GM19468 (cell line): ENCODE measurements around the gene FTO.

Source experiments
- ATAC-seq: cut with Tn5 transposase; IDR thresholded peaks from one replicate; pipeline ENCODE4 v1.9.1; 2021; ENCODE audit warnings: mild to moderate bottlenecking, moderate library complexity, moderate number of reproducible peaks; ENCODE audit not compliant: unreplicated experiment; ENCODE audit errors: extremely low read depth

Gene FTO

GRCh38 chr16:53775821-53776431, 72.0 kb downstream of the FTO start:
- no peak for ATAC-seq

DNA sequence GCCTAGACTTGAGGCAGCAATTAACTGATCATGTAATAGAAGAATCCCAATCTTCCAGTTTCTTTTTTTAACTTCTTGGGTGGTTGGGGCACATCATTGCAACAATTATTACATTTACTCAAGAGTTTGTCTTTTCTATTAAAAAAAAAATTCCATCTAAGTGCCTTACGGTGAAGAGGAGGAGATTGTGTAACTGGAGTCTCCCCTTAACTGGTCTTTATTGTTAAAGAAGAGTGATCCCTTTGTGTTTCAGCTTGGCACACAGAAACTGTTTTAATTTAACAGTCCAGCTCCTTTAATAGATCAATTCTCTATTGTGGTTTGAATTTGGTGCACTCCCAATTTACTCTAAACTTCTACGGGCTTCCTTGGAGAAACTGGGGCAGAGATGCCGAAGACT, 75.2 kb downstream of the FTO start:
- ATAC-seq, result no peak

- ATAC-seq, result no peak
Observed at GRCh38 chr16:53780051-53780450, 76.1 kb downstream of the FTO start.

- ATAC-seq, result no peak
Observed at GRCh38 chr16:53781023-53781605, 77.2 kb downstream of the FTO start.

DNA sequence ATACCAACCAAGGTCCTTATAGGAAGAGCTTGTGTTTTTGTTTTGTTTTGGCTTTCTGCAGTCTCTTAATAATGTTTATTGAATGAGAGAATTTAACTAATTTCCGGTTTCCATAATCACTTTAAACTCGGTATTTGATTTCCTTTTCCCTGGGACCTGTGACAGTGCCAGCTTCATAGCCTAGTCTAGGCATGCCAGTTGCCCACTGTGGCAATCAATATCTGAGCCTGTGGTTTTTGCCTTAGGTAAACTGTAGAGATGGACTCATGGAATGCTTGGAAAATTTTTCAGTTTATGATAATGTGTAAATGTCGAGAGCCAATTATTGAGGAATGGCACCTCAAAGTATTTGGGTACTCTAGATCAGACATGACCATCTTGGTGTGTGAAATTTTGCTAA, 78.2 kb downstream of the FTO start:
- ATAC-seq, result no peak

DNA sequence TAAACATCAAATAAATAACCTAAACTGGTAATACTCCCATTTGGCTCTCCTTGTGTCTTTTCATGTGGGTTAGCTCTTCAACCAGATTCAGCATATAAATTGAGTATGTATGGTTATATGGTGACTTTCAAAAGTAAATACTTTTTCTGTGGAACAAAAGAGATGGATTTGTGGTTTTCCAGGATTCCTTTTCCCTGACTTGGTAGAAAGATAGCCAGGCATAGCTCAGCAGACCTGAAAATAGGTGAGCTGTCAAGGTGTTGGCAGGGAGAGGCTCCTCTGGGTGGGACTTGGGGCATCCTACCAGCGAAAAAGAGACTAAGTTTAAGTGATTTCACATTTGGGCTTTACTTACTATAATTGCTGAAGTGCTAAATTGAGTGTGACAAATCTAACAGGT, 80.3 kb downstream of the FTO start:
- ATAC-seq, result no peak

DNA sequence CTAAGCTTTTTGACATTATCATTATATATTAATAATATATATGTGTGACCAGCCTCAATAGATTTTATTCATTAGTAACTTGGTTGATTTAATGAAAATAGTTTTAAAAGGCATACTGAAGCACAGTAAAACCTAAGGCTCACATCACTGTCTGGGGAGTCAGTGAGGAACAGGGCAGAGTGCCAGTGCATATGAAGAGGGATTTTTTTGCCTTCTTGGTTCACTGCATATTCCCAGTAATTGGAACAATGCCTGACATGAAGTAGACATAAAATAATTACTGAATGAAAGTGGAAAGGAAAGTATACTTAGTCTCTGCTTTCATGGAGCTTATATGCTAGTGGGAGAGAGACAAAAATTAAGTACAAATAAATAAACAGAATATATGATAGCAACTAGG, 81.1 kb downstream of the FTO start:
- ATAC-seq, result no peak

- no peak for ATAC-seq
Observed at GRCh38 chr16:53785916-53786315, 82.0 kb downstream of the FTO start.

- ATAC-seq, result no peak
Observed at GRCh38 chr16:53787423-53787822, 83.5 kb downstream of the FTO start.

GRCh38 chr16:53789137-53789536, 85.2 kb downstream of the FTO start:
- ATAC-seq, result no peak

DNA sequence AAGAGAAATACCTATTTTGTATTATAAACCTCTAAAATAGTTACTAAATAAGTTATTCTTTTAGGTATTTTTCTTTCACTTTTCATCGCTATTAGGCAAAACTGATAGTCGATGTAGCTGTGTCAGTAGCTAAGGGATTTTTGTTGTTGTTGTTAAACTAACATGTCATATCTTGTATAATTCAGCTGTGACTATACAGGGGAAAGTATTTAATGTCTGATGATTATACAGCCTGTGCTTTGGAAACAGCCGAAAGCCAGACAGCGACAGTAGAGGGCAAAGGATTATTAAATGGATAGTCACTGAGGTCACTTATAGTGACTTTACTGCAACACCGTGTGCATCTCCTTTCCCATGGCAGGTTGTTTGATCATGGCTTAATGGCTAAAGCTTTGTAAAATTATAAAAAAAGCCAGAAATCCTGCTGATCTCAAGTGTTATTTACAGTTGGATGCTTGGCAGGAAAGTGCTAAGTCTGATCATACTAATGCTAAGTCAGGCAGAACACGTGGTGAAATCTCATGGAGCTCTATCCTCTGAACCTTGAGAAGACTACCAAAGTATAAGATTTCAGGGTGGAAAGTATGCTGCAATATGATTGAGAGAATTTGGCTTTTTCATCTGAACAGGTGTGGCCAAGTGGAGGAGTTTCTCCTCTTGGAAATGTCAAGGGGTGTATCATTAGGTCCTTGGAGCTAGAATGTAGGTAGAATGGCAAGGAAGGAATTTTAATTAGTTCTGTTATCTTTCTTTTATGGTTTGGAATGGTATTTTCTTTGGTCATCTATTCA, 88.4 kb downstream of the FTO start:
- ATAC-seq, result no peak

GRCh38 chr16:53803451-53803850, 99.5 kb downstream of the FTO start:
- ATAC-seq, result no peak

DNA sequence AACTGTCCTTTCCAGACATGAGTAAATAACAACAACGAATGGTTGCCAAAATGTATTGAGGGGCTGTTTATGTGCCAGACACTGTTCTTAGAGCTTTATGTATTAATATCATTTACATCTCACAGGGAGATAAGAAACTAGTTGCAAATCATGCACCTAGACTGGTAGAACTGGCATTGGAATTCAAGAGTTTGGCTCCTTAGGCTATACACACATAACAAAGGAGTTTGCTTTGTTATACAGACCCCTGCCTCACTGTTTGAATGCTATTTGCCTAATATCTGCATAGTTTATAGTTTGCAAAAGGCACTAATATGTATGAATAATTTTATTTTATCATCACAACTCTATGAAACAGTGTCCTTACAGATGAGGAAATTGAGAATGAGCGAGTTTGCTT, 100.0 kb downstream of the FTO start:
- no peak for ATAC-seq

DNA sequence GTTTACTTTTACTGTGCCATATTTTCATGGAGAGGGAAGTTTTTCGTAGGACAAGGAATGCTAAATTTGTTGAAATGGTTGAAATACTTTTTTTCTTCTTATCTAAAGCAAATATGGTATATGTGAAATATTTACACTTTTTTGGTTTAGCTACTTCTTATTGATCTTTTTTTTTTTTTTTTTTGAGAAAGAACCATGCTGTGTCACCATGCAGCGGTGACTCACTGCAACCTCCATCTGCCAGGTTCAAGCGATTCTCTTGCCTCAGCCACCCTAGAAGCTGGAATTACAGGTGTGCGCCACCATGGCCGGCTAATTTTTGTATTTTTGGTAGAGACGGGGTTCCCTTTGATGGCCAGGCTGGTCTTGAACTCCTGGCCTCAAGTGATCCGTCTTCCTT, 100.5 kb downstream of the FTO start:
- ATAC-seq, result no peak

DNA sequence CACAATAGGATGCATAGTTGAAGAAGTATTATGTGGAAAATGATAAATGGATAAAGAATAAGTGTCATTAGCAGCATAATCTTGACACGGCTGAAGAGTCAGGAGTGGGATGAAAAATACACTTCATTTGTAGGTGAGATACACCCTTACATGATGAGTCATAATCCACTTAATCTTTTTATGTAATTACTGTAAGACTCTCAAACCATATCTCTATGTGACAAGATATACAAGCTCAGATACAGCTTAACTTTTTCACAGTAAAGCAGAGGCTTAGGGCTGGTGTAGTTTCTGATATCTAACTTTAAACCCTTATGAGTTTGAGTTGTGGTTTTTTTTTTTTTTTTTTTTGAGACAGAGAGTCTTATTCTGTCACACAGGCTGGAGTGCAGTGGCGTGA, 101.2 kb downstream of the FTO start:
- no peak for ATAC-seq

GRCh38 chr16:53805752-53806151, 101.8 kb downstream of the FTO start:
- no peak for ATAC-seq

DNA sequence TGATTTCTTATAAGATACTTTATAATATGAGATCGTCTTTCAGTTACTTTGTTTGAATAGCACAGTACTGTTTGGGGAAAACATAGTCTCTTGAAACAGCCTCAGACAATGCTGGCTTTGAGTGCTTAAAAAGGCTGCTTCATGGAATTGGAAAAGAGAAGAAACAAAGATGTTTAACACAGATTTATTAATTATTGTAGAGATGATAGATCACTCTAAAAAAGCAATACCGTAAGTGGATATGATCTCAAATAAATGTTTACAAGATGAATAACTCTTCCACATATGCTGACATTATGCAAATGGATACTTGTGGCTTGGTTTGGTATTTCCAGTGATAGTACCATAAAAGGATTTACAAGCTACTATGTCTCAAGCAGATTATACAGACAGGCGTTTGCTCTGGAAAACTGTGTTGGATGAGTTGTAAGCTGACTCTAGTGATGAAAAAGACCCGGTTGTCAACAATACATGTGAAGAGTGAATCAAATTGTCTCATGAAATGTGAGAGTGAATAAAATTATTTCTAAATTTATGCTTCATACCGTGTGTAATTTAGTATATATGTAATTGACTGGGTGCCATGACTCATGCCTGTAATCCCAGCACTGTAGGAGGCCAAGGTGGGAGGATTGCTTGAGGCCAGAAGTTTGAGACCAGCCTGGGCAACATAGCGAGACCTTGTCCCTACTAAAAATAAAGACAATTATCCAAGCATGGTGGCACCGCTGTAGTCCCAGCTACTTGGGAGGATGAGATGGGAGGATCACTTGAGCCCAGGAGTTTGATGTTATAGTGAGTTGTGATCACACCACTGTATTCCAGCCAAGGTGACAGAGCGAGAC, 105.4 kb downstream of the FTO start:
- no peak for ATAC-seq

DNA sequence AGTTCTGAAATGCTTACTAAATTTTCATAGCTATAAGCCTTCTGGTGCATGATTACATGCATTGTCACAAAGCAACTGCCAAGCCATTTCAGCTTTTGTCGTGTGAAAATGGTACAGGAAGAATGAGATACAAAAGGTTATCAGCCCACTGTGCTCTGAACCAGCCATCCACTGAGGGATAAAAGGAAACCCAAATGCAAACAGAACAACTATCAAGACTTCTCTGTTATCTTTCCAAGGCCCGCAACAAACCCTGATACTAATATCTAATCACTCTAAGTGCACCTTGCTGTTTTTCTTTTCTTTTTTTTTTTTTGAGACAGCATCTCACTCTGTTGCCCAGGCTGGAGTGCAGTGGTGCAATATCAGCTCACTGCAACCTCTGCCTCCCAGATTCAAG, 109.0 kb downstream of the FTO start:
- no peak for ATAC-seq

DNA sequence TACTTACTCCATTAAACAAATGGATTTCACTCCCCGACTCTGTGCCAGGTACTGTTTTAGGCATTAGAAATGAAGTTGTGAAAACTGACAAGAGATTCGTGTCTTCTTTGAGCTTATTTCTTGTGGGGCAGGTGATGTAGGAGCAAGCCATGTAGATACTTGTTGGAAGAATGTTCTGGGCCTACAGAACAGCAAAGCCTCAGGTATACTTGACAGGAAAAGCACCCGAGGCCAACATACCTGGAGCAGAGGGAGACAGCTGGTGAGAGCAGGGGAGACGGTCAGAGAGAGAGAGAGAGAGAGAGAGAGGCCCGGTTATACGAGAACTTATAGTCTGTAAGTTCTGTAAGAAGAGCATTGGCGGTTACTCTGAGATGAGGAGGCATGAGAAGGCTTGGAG, 110.8 kb downstream of the FTO start:
- no peak for ATAC-seq

GRCh38 chr16:53816211-53816836, 112.4 kb downstream of the FTO start:
- ATAC-seq, result no peak
